Activated CD8-positive, alpha-beta memory T cell treated with anti-CD3 and anti-CD28 coated beads for 48 hours (primary cell): ENCODE measurements around the gene BEND5.

Source experiments
- DNase-seq, 3 experiments: peaks; one replicate each; pipeline ENCODE4 v3.0.0-alpha.2; 2020; ENCODE audit warnings: low read depth in 2 of 3, low spot score in 2 of 3

BEND5 gene

GRCh38 chr1:48765335-48765734, 11.4 kb downstream of the BEND5 start:
- DNase-seq: no peak

GRCh38 chr1:48761986-48762385, 14.7 kb downstream of the BEND5 start:
- DNase-seq: no peak

GRCh38 chr1:48761411-48761810, 15.3 kb downstream of the BEND5 start:
- no peak for DNase-seq

- DNase-seq: no peak
These were observed 15.8 kb downstream of the BEND5 start for GRCh38 chr1:48760857-48761256.

- DNase-seq: no peak
These were observed 17.7 kb downstream of the BEND5 start for GRCh38 chr1:48758976-48759375.

GRCh38 chr1:48757363-48757762, 19.3 kb downstream of the BEND5 start:
- no peak for DNase-seq

- DNase-seq: no peak
These were observed 19.9 kb downstream of the BEND5 start for GRCh38 chr1:48756683-48757316.

GRCh38 chr1:48753293-48753692, 23.4 kb downstream of the BEND5 start:
- DNase-seq: no peak

GRCh38 chr1:48750109-48750508, 26.6 kb downstream of the BEND5 start:
- no peak for DNase-seq

GRCh38 chr1:48749068-48749467, 27.6 kb downstream of the BEND5 start:
- DNase-seq: no peak

GRCh38 chr1:48746906-48747305, 29.8 kb downstream of the BEND5 start:
- no peak for DNase-seq

GRCh38 chr1:48744032-48744431, 32.7 kb downstream of the BEND5 start:
- DNase-seq: no peak

- no peak for DNase-seq
These were observed 33.2 kb downstream of the BEND5 start for GRCh38 chr1:48743480-48743879.

- DNase-seq: no peak
These were observed 35.3 kb downstream of the BEND5 start for GRCh38 chr1:48741380-48741779.

- DNase-seq: no peak
These were observed 36.1 kb downstream of the BEND5 start for GRCh38 chr1:48740621-48741020.

GRCh38 chr1:48739091-48739490, 37.6 kb downstream of the BEND5 start:
- DNase-seq: no peak

GRCh38 chr1:48738356-48738755, 38.3 kb downstream of the BEND5 start:
- DNase-seq: no peak

- no peak for DNase-seq
These were observed 40.9 kb downstream of the BEND5 start for GRCh38 chr1:48735796-48736195.

GRCh38 chr1:48730164-48730910, 46.4 kb downstream of the BEND5 start:
- DNase-seq: no peak

GRCh38 chr1:48728584-48728983, 48.1 kb downstream of the BEND5 start:
- DNase-seq: no peak

GRCh38 chr1:48726557-48727215, 50.0 kb downstream of the BEND5 start:
- DNase-seq: no peak

- DNase-seq: no peak
These were observed 50.6 kb downstream of the BEND5 start for GRCh38 chr1:48726139-48726538.
